Activated naive CD4-positive, alpha-beta T cell treated with anti-CD3 and anti-CD28 coated beads, Interleukin-2, amount 50 U/mL, for 16 hours (primary cell): ENCODE data around the gene CNR2.
A peak's percentile ranks its signal among the peaks of the same experiment; 100 is the strongest.
"Not testable (repeated sequence)": the region's sequence is repeated elsewhere in the genome, so short reads cannot be mapped to it uniquely, and the experiment has no call there.

ENCODE experiments used
- DNase-seq: peaks from one replicate; pipeline ENCODE4 v3.0.0-alpha.2; 2020

Gene CNR2

GRCh38 chr1:23913212-23913880 is at the start of gene CNR2:
Gene CNR2, minus strand, starts transcription at chr1:23913362. Its CDS starts 37,745 bp downstream, at chr1:23875617.
- no peak for DNase-seq

- no peak for DNase-seq
Observed at GRCh38 chr1:23960291-23961020, 47.3 kb upstream of the CNR2 start.

GRCh38 chr1:23959461-23960290 is 46.5 kb upstream of the CNR2 start, which contains the start of gene PNRC2:
Gene PNRC2, plus strand, starts transcription at chr1:23959828. Its CDS starts 1,630 bp downstream, at chr1:23961458.
- peak; percentile 97 for DNase-seq

GRCh38 chr1:23958810-23959460 is 45.8 kb upstream of the CNR2 start:
- DNase-seq: peak; percentile 91

GRCh38 chr1:23958040-23958809 is 45.1 kb upstream of the CNR2 start:
- not testable (repeated sequence) for DNase-seq

GRCh38 chr1:23957096-23957495 is 43.9 kb upstream of the CNR2 start:
- no peak for DNase-seq

GRCh38 chr1:23953020-23953419 is 39.9 kb upstream of the CNR2 start:
- no peak for DNase-seq

GRCh38 chr1:23947366-23947765 is 34.2 kb upstream of the CNR2 start:
- no peak for DNase-seq

GRCh38 chr1:23936481-23937176 is 23.5 kb upstream of the CNR2 start:
- DNase-seq: no peak

- no peak for DNase-seq
Observed at GRCh38 chr1:23931491-23931880, 18.3 kb upstream of the CNR2 start.

GRCh38 chr1:23930861-23931490 is 17.8 kb upstream of the CNR2 start:
- DNase-seq: no peak

GRCh38 chr1:23930270-23930669 is 17.1 kb upstream of the CNR2 start:
- no peak for DNase-seq

GRCh38 chr1:23928789-23929188 is 15.6 kb upstream of the CNR2 start:
- no peak for DNase-seq

- no peak for DNase-seq
Observed at GRCh38 chr1:23927097-23927496, 13.9 kb upstream of the CNR2 start.

- DNase-seq: no peak
Observed at GRCh38 chr1:23925279-23925678, 12.1 kb upstream of the CNR2 start.

- no peak for DNase-seq
Observed at GRCh38 chr1:23924601-23925000, 11.4 kb upstream of the CNR2 start.

GRCh38 chr1:23923592-23924499 is 10.7 kb upstream of the CNR2 start:
- DNase-seq: no peak

- no peak for DNase-seq
Observed at GRCh38 chr1:23922321-23922943, 9.3 kb upstream of the CNR2 start.
